Liver (tissue), 9 donors: ENCODE results near the gene IQCH. TPM values are rescaled to one million over a fixed set of nuclear protein-coding genes. Genes with fewer than 3 reads are reported as not detected.

Experiments used
- DNase-seq: peaks from one replicate; pipeline ENCODE4 v3.0.0-alpha.2; 2017; ENCODE audit warnings: low spot score
- H3K27ac ChIP-seq, 2 donors: one replicate each; pipeline ENCODE4 v1.7.0; 2013; ENCODE audit warnings: inconsistent platforms in 2 of 2, low read length in 2 of 2, control low read depth in 1 of 2, low read depth in 1 of 2, mild to moderate bottlenecking in 1 of 2
- H3K27me3 ChIP-seq, 4 donors: one replicate each; pipeline versions ENCODE4 v1.6.1 to v1.7.0; 2013; ENCODE audit warnings: low read length in 3 of 4, inconsistent platforms in 1 of 4, mild to moderate bottlenecking in 1 of 4, moderate library complexity in 1 of 4; ENCODE audit not compliant: control insufficient read depth in 4 of 4, insufficient read depth in 4 of 4
- H3K36me3 ChIP-seq, 4 donors: one replicate each; pipeline versions ENCODE4 v1.6.1 to v1.7.0; 2013; ENCODE audit warnings: low read length in 3 of 4, mild to moderate bottlenecking in 3 of 4, low read depth in 1 of 4, moderate library complexity in 1 of 4; ENCODE audit not compliant: control insufficient read depth in 4 of 4, insufficient read depth in 3 of 4
- H3K4me1 ChIP-seq, 4 donors: one replicate each; pipeline versions ENCODE4 v1.6.1 to v1.7.0; 2013; ENCODE audit warnings: low read length in 3 of 4, mild to moderate bottlenecking in 3 of 4, moderate library complexity in 1 of 4; ENCODE audit not compliant: control insufficient read depth in 4 of 4, insufficient read depth in 4 of 4
- H3K4me3 ChIP-seq, 3 donors: one replicate each; pipeline versions ENCODE4 v1.6.1 to v1.7.0; 2013; ENCODE audit warnings: low read length in 3 of 3, control low read depth in 1 of 3, low read depth in 1 of 3, mild to moderate bottlenecking in 1 of 3
- H3K9ac ChIP-seq, 2 donors: one replicate each; pipeline ENCODE4 v1.7.0; 2013; ENCODE audit warnings: low read length in 2 of 2, mild to moderate bottlenecking in 2 of 2, moderate library complexity in 2 of 2, control low read depth in 1 of 2, low read depth in 1 of 2
- H3K9me3 ChIP-seq, 4 donors: one replicate each; pipeline versions ENCODE4 v1.6.1 to v1.7.0; 2013; ENCODE audit warnings: low read length in 3 of 4; ENCODE audit not compliant: control insufficient read depth in 4 of 4
- EGR1 ChIP-seq, 2 donors: IDR thresholded peaks; 2 replicates each; pipeline ENCODE4 v1.6.1; 2016 to 2018; ENCODE audit warnings: antibody characterized with exemption in 2 of 2, low read depth in 2 of 2
- FOXA1 ChIP-seq: IDR thresholded peaks from 2 replicates; pipeline ENCODE4 v1.6.1; 2016; ENCODE audit warnings: antibody characterized with exemption
- GABPA ChIP-seq, 2 donors: IDR thresholded peaks in 1 of 2; conservative IDR thresholded peaks in 1 of 2; 2 replicates each; pipeline ENCODE4 v1.6.1; 2016; ENCODE audit warnings: antibody characterized with exemption in 2 of 2, mild to moderate bottlenecking in 1 of 2, moderate library complexity in 1 of 2
- HNF4A ChIP-seq, 2 donors: conservative IDR thresholded peaks; 2 replicates each; pipeline ENCODE4 v1.6.1; 2016; ENCODE audit warnings: antibody characterized with exemption in 2 of 2, mild to moderate bottlenecking in 2 of 2
- HNF4G ChIP-seq: IDR thresholded peaks from 2 replicates; pipeline ENCODE4 v1.6.1; 2016; ENCODE audit warnings: antibody characterized with exemption
- JUND ChIP-seq, 2 donors: IDR thresholded peaks; 2 replicates each; pipeline ENCODE4 v1.6.1; 2016; ENCODE audit warnings: antibody characterized with exemption in 2 of 2
- NR2F2 ChIP-seq: IDR thresholded peaks from 2 replicates; pipeline ENCODE4 v1.6.1; 2016; ENCODE audit warnings: antibody characterized with exemption
- RAD21 ChIP-seq, 2 donors: IDR thresholded peaks; 2 replicates each; pipeline ENCODE4 v1.6.1; 2016; ENCODE audit warnings: antibody characterized with exemption in 2 of 2, mild to moderate bottlenecking in 2 of 2
- RXRA ChIP-seq, 2 donors: IDR thresholded peaks; 2 replicates each; pipeline ENCODE4 v1.6.1; 2017 to 2018; ENCODE audit warnings: antibody characterized with exemption in 2 of 2, mild to moderate bottlenecking in 1 of 2
- SP1 ChIP-seq: IDR thresholded peaks from 2 replicates; pipeline ENCODE4 v1.6.1; 2018; ENCODE audit warnings: antibody characterized with exemption, mild to moderate bottlenecking
- TAF1 ChIP-seq: conservative IDR thresholded peaks from 2 replicates; pipeline ENCODE4 v1.6.1; 2016; ENCODE audit warnings: antibody characterized with exemption, mild to moderate bottlenecking
- WGBS: extraction: QIAGEN DNeasy Blood & Tissue Kit; methylation state at CpG from one replicate; pipeline ENCODE4 v1.1.7; 2013; 5-methylcytosine and 5-hydroxymethylcytosine counted together
- polyA plus RNA-seq, 2 donors: library from polyadenylated mRNA; stranded (reverse) in 1 of 2; unstranded in 1 of 2; fragments of 200-250 nt in 1 of 2; fragments of >200 nt in 1 of 2; fragmentation: Nextera tagmentation in 1 of 2; extraction: Ambion mirVana in 1 of 2; gene quantifications; one replicate each; pipeline versions ENCODE4 v1.2.1 to v1.2.3, GENCODE V29; 2013 to 2015
- total RNA-seq, 2 donors: library from RNA; depleted of rRNA; stranded (reverse); fragments of >200 nt; gene quantifications; one replicate each; pipeline ENCODE4 v1.2.3, GENCODE V29; 2014
- TF ChIP-seq, protein P1 (sequence below): IDR thresholded peaks from 2 replicates; pipeline ENCODE4 v1.6.1; 2016; ENCODE audit warnings: antibody characterized with exemption
- TF ChIP-seq, protein P2 (sequence below): IDR thresholded peaks from 2 replicates; pipeline ENCODE4 v1.6.1; 2016; ENCODE audit warnings: antibody characterized with exemption
- TF ChIP-seq, protein P3 (sequence below): fragments of 150-350 bp; IDR thresholded peaks from 2 replicates; pipeline ENCODE4 v1.5.1; 2017; ENCODE audit warnings: improper control_type of control experiment, low read depth, low read length; ENCODE audit not compliant: missing input control
- TF ChIP-seq, protein P4 (sequence below): IDR thresholded peaks from 2 replicates; pipeline ENCODE4 v1.6.1; 2016; ENCODE audit warnings: antibody characterized with exemption
- TF ChIP-seq, protein P5 (sequence below): IDR thresholded peaks from 2 replicates; pipeline ENCODE4 v1.6.1; 2016; ENCODE audit warnings: antibody characterized with exemption, mild to moderate bottlenecking
- donor health status: healthy.
- donor health status: healthy.
- donor health status: healthy.
- donor health status: healthy.
- donor health status: healthy.

The IQCH gene
- total and polyA plus RNA-seq, 4 donors: 0.23 to 1.6 (median 0.86) TPM

DNA sequence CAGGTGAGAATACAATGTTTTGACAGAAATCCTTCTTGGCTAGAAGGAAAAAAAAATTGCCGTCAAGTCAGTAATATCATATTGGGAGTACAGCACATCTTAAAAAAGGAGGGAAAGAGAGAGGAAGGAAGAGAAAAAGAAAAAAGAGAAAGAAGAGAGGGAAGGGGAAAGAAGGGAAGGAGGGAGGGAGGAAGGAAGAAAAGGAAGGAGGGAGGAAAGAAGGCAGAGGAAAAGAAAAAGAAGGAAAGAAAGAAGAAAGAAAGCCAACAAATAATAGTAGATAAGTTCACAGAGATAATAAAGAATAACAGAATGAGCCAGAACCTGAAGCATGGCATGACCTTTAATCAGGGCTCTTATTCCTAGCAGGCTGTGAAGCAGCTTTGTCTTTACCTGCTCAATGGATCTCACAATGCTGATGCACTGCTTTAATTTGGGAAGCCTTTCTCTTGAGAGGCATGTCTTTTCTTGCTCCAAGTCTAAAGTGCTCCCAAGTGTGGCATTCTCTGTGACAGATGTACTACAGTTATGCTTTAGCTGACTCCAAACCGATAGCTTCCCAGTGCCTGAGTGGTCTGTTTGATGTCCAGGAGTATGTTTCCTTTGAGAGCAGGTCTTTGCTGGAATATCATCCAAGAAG, 114.9 kb downstream of the IQCH start:
- Histone ChIP-seq H3K9me3 (no peaks in the 10 kb centered on the region), H3K4me1 (peaks cover 0 to 24% (median 12%) of the 10 kb centered on the region in 4 donors), H3K9ac (no peak overlapping the region), H3K27me3 (no peaks in the 10 kb centered on the region), H3K27ac (no peak overlapping the region), H3K4me3 (no peak overlapping the region), H3K36me3 (no peaks in the 10 kb centered on the region)
- no peak for DNase-seq
- 91% methylated on average over 2 of the region's 2 CpGs for WGBS
- TF ChIP-seq SP1: no peak
- TF ChIP-seq, protein P1, sequence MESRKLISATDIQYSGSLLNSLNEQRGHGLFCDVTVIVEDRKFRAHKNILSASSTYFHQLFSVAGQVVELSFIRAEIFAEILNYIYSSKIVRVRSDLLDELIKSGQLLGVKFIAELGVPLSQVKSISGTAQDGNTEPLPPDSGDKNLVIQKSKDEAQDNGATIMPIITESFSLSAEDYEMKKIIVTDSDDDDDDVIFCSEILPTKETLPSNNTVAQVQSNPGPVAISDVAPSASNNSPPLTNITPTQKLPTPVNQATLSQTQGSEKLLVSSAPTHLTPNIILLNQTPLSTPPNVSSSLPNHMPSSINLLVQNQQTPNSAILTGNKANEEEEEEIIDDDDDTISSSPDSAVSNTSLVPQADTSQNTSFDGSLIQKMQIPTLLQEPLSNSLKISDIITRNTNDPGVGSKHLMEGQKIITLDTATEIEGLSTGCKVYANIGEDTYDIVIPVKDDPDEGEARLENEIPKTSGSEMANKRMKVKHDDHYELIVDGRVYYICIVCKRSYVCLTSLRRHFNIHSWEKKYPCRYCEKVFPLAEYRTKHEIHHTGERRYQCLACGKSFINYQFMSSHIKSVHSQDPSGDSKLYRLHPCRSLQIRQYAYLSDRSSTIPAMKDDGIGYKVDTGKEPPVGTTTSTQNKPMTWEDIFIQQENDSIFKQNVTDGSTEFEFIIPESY: no peak
- no peak for TF ChIP-seq NR2F2
- no peak for TF ChIP-seq TAF1
- TF ChIP-seq, protein P2, sequence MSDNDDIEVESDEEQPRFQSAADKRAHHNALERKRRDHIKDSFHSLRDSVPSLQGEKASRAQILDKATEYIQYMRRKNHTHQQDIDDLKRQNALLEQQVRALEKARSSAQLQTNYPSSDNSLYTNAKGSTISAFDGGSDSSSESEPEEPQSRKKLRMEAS: no peak
- TF ChIP-seq EGR1 (IDR thresholded peaks at IDR 0.05; ENCODE audit: low read depth in 2 of 2): no peak
- no peak for TF ChIP-seq RAD21 (IDR thresholded peaks at IDR 0.05)
- no peak for TF ChIP-seq RXRA (IDR thresholded peaks at IDR 0.05)
- TF ChIP-seq, protein P3, sequence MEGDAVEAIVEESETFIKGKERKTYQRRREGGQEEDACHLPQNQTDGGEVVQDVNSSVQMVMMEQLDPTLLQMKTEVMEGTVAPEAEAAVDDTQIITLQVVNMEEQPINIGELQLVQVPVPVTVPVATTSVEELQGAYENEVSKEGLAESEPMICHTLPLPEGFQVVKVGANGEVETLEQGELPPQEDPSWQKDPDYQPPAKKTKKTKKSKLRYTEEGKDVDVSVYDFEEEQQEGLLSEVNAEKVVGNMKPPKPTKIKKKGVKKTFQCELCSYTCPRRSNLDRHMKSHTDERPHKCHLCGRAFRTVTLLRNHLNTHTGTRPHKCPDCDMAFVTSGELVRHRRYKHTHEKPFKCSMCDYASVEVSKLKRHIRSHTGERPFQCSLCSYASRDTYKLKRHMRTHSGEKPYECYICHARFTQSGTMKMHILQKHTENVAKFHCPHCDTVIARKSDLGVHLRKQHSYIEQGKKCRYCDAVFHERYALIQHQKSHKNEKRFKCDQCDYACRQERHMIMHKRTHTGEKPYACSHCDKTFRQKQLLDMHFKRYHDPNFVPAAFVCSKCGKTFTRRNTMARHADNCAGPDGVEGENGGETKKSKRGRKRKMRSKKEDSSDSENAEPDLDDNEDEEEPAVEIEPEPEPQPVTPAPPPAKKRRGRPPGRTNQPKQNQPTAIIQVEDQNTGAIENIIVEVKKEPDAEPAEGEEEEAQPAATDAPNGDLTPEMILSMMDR: no peak
- TF ChIP-seq JUND (IDR thresholded peaks at IDR 0.05): no peak

DNA sequence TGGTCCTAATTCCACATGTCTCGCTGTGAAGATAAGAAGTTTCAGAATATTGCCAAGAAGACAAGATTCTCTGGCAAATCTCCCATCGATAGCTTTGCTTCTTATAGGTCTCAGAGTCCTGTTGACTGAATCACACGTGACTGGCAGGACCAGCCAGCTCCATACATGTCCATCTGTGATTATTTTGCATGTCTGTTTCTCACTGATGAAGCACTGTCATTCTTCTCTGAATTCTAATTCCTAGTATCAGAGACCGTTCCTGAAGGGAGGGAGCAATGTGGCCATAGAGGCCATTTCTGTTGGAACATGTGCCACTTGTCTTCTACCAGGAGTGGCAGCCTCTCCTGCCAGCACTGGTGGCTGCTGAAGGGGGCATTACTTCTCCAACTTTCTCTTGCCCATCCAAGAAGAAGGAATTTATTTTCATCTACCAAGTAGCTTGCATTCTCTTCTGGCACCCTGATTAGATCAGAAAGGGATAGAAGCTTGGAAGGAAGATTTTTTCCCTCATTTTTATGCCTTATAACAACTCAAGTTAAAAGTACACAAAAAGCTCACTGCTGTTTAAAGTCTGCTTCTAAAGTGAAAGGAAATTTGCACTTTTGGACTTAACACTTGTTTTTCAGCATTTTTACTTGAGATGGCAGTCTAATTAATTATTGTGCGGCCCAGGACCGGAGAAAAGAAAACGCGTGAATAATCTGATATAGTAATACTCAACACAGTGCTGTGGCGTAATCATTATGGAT, 115.8 kb downstream of the IQCH start:
- Histone ChIP-seq H3K9ac (peak overlapping the region; percentile 9 to 52), H3K4me3 (peak overlapping the region; percentile 19 to 43 (median 41)), H3K36me3 (no peaks in the 10 kb centered on the region), H3K27me3 (no peaks in the 10 kb centered on the region), H3K27ac (peak overlapping the region; percentile 62 to 63), H3K9me3 (no peaks in the 10 kb centered on the region), H3K4me1 (peaks cover 0 to 24% (median 12%) of the 10 kb centered on the region in 4 donors)
- no peak for DNase-seq
- 42% methylated on average over 9 of the region's 9 CpGs for WGBS
- TF ChIP-seq, protein P3: no peak
- peak; percentile 61 to 68 for TF ChIP-seq HNF4A (conservative IDR thresholded peaks at IDR 0.05)
- no peak for TF ChIP-seq TAF1
- peak; percentile 53 for TF ChIP-seq SP1
- TF ChIP-seq NR2F2: no peak
- no peak for TF ChIP-seq GABPA (IDR thresholded peaks at IDR 0.05 in 1 of 2, conservative IDR thresholded peaks at IDR 0.05 in 1 of 2)
- TF ChIP-seq, protein P4, sequence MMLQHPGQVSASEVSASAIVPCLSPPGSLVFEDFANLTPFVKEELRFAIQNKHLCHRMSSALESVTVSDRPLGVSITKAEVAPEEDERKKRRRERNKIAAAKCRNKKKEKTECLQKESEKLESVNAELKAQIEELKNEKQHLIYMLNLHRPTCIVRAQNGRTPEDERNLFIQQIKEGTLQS: no peak
- no peak for TF ChIP-seq RXRA (IDR thresholded peaks at IDR 0.05)
- TF ChIP-seq, protein P1: no peak
- TF ChIP-seq HNF4G: no peak
- TF ChIP-seq, protein P2: no peak
- TF ChIP-seq RAD21 (IDR thresholded peaks at IDR 0.05): peak; percentile 5 to 8
- TF ChIP-seq, protein P5, sequence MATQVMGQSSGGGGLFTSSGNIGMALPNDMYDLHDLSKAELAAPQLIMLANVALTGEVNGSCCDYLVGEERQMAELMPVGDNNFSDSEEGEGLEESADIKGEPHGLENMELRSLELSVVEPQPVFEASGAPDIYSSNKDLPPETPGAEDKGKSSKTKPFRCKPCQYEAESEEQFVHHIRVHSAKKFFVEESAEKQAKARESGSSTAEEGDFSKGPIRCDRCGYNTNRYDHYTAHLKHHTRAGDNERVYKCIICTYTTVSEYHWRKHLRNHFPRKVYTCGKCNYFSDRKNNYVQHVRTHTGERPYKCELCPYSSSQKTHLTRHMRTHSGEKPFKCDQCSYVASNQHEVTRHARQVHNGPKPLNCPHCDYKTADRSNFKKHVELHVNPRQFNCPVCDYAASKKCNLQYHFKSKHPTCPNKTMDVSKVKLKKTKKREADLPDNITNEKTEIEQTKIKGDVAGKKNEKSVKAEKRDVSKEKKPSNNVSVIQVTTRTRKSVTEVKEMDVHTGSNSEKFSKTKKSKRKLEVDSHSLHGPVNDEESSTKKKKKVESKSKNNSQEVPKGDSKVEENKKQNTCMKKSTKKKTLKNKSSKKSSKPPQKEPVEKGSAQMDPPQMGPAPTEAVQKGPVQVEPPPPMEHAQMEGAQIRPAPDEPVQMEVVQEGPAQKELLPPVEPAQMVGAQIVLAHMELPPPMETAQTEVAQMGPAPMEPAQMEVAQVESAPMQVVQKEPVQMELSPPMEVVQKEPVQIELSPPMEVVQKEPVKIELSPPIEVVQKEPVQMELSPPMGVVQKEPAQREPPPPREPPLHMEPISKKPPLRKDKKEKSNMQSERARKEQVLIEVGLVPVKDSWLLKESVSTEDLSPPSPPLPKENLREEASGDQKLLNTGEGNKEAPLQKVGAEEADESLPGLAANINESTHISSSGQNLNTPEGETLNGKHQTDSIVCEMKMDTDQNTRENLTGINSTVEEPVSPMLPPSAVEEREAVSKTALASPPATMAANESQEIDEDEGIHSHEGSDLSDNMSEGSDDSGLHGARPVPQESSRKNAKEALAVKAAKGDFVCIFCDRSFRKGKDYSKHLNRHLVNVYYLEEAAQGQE: no peak
- no peak for TF ChIP-seq FOXA1
- no peak for TF ChIP-seq JUND (IDR thresholded peaks at IDR 0.05)
